GM12892 (cell line): Measurements from ENCODE around the gene SLC35F1.

Experiments used
- DNase-seq: peaks from one replicate; pipeline ENCODE4 v3.0.0; 2011; ENCODE audit not compliant: insufficient read length
- FAIRE-seq: peaks from 2 replicates; lab custom pipeline; 2011; peaks lifted over from hg19 to GRCh38; lab: Jason Lieb, UNC
- POLR2A ChIP-seq: IDR thresholded peaks from 2 replicates; pipeline ENCODE4 v1.6.1; 2011; ENCODE audit warnings: low read depth, low read length, control low read depth
- POLR2AphosphoS5 ChIP-seq: IDR thresholded peaks from 2 replicates; pipeline ENCODE4 v1.6.1; 2011; ENCODE audit warnings: low read depth, low read length, control low read depth
- TAF1 ChIP-seq: IDR thresholded peaks from 2 replicates; pipeline ENCODE4 v1.6.1; 2011; ENCODE audit warnings: low read depth, mild to moderate bottlenecking, control low read depth, low read length, borderline replicate concordance

The SLC35F1 gene

DNA sequence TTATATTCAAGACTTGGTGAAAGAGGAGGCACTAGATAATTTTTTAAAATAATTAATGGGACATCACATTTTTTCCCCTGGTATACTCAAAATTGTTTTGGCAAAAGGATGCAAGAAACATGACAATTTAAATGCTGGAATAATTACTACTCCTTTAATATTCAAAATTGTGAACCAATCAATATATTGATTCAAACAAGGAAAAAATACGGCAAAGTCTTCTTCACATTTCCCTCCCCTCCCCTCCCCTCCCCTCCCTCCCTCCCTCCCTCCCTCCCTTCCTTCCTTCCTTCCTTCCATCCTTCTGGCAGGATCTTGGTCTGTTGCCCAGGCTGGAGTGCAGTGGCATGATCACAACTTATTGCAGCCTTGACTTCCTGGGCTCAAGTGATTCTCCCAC is 4.1 kb downstream of the SLC35F1 start:
- FAIRE-seq (no peak), DNase-seq (no peak)

DNA sequence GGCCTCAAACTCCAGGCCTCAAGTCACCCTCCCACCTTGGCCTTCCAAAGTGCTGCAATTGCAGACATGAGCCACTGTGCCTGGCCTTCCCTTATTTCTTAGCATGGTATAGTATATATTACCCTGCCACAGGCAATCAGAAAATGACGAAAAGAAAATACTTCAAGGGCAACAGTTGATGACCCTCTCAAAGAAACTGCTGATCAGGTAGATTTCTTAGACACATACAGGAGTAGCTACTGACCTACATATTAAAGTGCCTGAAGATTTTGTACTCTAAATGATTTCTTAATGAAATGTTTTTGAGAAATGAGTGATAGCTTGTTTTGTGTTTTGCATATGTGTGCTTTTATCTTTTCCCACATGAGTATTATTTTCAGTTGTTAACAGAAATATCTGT is 4.6 kb downstream of the SLC35F1 start:
- TF ChIP-seq POLR2AphosphoS5: no peak
- TF ChIP-seq POLR2A: no peak
- no peak for TF ChIP-seq TAF1
- FAIRE-seq (no peak), DNase-seq (no peak)

More for the DNA sequence above, 4.1 kb downstream of the SLC35F1 start:
- TF ChIP-seq TAF1 (no peak), POLR2A (no peak), POLR2AphosphoS5 (no peak)

DNA sequence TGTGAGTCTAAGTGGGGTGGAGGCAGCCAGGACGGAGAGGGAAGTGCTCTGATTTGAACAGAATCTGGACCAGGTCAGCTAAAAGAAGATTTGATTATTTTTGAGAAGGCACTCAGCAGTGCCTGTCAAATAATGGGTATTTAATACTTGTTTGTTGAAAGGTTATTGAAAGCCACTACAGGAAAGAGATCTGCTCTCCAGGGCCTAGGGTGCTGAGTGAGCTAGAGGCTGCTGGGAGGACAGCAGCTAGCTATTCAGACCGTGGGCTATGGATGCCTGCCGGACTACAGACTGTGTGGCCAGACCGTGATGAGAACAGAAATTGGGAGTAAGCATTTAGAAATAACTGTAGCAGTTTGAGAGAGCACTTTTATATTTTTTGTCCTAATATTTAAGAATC is 8.8 kb downstream of the SLC35F1 start:
- FAIRE-seq: no peak
- no peak for DNase-seq
- no peak for TF ChIP-seq POLR2AphosphoS5

DNA sequence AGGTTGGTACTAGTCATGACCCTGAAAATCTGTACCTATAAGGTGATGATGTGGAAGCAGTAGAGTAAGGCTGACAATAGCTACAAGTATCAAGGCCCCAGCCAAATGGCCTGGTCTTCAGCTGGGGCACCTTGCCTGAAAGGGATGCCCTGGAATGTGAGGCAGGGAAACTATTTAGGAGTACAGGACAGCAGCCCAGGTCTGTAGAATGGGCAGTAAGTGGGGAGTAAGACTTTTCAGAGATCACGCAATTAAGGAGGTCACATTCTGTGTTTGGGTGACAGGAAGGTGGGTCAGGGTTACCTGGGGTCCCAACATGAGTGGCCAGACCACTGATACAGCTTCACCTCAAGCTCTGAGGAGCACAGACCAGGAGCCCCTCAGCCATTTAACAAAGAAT is 9.4 kb downstream of the SLC35F1 start:
- FAIRE-seq (no peak), DNase-seq (no peak)
- TF ChIP-seq POLR2AphosphoS5: no peak
- TF ChIP-seq POLR2A: no peak
- no peak for TF ChIP-seq TAF1

DNA sequence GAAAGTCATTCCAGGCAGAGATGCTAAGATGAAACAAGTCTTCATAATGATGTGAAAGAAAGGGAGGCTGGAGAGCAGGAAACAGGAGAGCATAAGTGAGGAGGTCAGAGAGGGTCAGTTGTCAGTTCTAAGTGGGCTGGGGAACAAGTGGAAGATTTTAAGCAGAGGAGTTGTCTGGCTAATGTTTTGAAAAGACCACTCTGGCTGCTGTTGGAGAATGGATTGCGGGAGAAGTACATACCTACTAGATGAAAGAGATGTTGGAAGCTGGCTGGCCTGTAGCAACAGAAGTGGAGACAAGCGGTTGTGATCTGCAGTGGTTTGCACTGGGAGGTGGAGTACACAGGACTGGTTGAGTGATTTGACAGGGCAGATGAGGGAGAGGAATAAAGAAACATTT is 10.1 kb downstream of the SLC35F1 start:
- no peak for DNase-seq
- no peak for FAIRE-seq
- no peak for TF ChIP-seq POLR2AphosphoS5
- TF ChIP-seq TAF1: no peak
- no peak for TF ChIP-seq POLR2A

DNA sequence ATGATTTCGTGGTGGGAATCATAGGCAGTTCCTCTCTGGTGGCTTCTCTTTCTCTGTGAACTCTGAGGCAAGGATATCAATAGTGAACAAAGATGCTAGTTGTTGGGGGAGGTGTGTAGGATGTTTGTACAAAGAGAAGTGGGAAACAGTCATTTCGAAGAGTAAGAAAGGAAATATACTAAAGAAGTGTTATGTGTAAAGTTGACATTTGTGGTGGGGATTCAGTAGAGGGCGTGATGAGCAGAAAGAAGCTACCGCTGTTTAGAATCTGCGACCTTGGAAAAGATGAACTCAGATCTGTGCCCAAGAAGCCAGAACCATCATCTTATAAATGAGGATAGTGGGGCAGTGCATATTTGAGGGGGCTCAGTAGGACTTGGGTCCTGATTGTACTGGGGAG is 11.4 kb downstream of the SLC35F1 start:
- DNase-seq: no peak
- no peak for TF ChIP-seq POLR2A
- TF ChIP-seq TAF1: no peak
- TF ChIP-seq POLR2AphosphoS5: no peak
- no peak for FAIRE-seq

DNA sequence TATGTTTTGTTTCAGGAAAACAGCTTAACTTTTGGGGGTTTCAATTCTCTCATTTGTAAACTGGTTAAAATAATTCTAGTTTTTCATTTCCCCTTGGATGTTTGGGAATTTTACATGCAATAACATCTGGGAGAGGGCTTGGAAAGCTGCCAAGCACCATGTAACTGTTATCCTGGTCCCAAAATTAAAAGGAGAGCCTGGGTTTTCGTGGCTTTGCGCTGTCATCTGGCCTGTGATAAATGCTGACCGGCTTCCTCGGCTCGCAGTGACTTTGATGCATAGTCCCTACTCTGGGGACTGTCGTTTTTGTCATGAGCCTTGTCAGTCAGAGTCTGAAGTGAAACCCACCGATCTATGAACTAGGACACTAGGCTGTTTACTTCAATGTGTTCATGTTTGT is 12.2 kb downstream of the SLC35F1 start:
- no peak for DNase-seq
- no peak for TF ChIP-seq POLR2A
- TF ChIP-seq TAF1: no peak
- no peak for TF ChIP-seq POLR2AphosphoS5
- no peak for FAIRE-seq

DNA sequence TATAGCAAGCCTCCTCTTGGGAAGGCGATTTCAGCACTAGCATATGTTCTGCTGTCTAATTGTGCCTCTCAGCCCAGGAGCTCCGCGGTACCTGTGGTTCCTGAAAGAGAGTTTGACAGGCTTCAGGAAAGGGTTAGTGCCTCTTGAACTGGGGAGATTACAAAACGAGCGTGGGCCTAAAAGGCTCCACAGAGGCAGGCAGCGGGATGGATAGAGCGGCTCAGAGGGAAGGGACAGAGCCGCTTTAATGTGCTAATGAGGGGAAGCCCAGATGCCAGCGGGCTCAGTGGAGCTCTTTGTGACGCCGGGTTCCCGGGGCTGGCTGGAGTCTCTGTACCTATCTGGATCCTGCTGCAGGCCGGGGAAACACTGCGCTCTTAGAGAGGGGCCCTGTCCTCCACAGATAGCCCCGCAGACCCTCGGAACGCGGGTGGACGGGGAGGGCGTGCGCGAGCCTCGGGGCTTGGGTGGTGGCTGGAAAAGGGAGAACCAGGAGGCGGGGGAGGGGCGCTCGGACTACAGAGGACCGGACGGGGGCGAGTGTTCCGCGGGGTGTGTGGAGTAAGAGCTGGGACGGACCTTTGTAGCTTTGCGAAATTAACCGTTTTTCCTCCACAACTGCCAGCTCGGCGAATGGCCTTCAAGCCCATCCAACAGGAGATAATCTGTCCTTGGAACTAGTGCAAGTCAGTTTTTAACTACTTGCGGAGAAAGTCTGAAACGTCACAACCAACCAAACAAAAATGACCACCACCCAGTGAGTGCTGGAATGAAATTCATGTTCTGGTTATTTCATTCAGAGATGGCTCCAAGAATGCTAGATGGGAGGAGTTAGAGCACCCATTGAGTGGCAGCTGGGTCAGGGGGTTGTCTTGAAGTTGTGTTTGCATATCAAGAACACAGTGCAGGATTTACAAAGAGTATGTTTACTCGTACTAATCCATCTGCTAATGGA is 13.0 kb downstream of the SLC35F1 start:
- no peak for DNase-seq

DNA sequence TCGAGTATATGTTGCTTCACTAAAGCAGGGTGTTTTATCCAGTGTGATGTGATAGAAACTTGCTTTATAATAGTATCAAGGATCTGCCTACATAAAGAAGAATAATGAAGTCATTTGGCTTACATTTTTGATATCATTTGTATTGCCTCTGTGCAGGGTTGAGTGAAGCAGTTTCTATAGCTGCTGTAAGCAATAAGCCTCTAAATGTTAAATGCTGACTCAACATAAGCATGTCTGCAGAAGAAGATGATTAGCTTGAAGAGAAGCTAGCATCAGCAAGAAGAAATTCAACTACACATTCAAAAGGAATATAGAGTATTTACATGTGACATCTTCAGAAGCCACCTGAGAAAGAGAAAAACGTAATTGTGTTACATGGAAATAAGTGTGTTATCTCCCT is 17.6 kb downstream of the SLC35F1 start:
- DNase-seq: no peak
- TF ChIP-seq TAF1: no peak
- TF ChIP-seq POLR2A: no peak
- TF ChIP-seq POLR2AphosphoS5: no peak
- FAIRE-seq: no peak

More for the DNA sequence above, 13.0 kb downstream of the SLC35F1 start:
- no peak for FAIRE-seq
- no peak for TF ChIP-seq POLR2A

DNA sequence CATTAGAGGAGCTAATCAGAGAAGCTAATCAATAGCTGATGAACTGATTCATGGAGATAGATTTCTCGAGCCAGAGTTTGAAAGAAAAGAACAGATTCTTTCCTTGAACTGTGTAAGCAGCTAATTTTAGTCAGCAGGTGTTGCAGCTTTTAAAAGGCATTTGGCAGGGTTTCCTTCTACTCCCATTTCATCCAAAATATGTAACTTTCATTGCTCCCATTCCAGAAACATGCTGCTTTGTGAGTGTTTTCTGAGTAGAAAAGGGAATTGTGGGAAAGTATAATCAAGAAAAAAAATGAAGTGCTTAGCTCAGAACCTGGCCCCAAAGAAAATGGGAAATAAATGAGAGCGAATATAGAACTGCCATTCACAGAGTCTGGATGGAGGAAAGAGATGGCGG is 20.8 kb downstream of the SLC35F1 start:
- DNase-seq (no peak), FAIRE-seq (no peak)
- no peak for TF ChIP-seq POLR2A
- no peak for TF ChIP-seq TAF1
- TF ChIP-seq POLR2AphosphoS5: no peak

DNA sequence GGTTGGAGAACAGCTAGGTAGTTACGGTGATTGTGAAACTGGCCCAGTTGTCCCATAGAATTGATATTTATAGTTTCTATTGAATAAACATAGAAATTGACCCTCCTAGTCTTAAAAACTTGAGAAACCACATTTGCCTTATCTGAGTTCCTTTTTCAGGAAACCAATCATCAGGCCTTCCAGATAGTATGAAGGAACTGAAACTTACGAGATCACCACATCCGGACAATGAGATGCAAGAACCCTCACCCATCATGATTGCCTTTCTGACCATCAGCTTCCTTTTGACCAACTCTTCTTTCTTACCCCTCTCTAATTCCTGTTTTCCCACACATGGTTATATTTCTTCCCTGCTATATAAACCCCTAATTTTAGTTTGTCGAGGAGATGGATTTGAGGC is 21.8 kb downstream of the SLC35F1 start:
- FAIRE-seq: no peak
- TF ChIP-seq TAF1: no peak
- no peak for TF ChIP-seq POLR2A
- no peak for TF ChIP-seq POLR2AphosphoS5
- no peak for DNase-seq

DNA sequence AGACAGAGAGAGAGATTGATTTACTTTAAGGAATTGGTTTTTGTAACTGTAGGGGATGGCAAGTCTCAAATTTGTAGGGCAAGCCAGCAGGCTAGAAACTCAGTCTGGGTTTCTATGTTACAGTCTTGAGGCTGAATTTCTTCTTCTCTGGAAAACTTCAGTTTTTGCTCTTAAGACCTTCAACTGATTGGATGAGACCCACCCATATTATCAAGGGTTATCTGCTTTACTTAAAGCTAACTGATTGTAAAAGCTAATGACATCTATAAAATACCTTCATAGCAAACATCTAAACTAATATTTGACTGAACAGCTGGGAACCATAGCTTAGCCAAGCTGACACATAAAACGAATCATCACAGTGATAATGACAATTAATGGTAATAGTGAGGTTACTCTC is 22.4 kb downstream of the SLC35F1 start:
- TF ChIP-seq TAF1: no peak
- TF ChIP-seq POLR2A: no peak
- no peak for TF ChIP-seq POLR2AphosphoS5
- DNase-seq (no peak), FAIRE-seq (no peak)
